ENCODE measurements around the gene LRRC72.
"Not testable (repeated sequence)": the region's sequence is repeated elsewhere in the genome, so short reads cannot be mapped to it uniquely, and the experiment has no call there.

Gene LRRC72

GRCh38 chr7:16509829-16510228, 16.8 kb upstream of the LRRC72 start:
- no peak for TF ChIP-seq CTCF (IDR thresholded peaks at IDR 0.05; ENCODE audit: extremely low read depth, insufficient read depth, missing control alignments)
- no peak for DNase-seq (ENCODE audit: low spot score)
- in situ Hi-C loops (cut with MboI; ENCODE audit: low pct_unique_long_range_greater_than_20kb, low sequenced_read_pairs, unreplicated experiment) = no loop called here

GRCh38 chr7:16511314-16511713, 15.3 kb upstream of the LRRC72 start:
- no peak for DNase-seq (ENCODE audit: low spot score)
- in situ Hi-C loops (cut with MboI; ENCODE audit: low pct_unique_long_range_greater_than_20kb, low sequenced_read_pairs, unreplicated experiment) = no loop called here
- no peak for TF ChIP-seq CTCF (IDR thresholded peaks at IDR 0.05; ENCODE audit: extremely low read depth, insufficient read depth, missing control alignments)

GRCh38 chr7:16512097-16512496, 14.5 kb upstream of the LRRC72 start:
- TF ChIP-seq CTCF (IDR thresholded peaks at IDR 0.05; ENCODE audit: extremely low read depth, insufficient read depth, missing control alignments) = no peak
- DNase-seq (ENCODE audit: low spot score) = no peak
- in situ Hi-C loops (cut with MboI; ENCODE audit: low pct_unique_long_range_greater_than_20kb, low sequenced_read_pairs, unreplicated experiment) = no loop called here

- no peak for DNase-seq (ENCODE audit: low spot score)
- in situ Hi-C loops (cut with MboI; ENCODE audit: low pct_unique_long_range_greater_than_20kb, low sequenced_read_pairs, unreplicated experiment) = no loop called here
- no peak for TF ChIP-seq CTCF (IDR thresholded peaks at IDR 0.05; ENCODE audit: extremely low read depth, insufficient read depth, missing control alignments)
Observed at GRCh38 chr7:16514271-16514670, 12.4 kb upstream of the LRRC72 start.

- no peak for TF ChIP-seq CTCF (IDR thresholded peaks at IDR 0.05; ENCODE audit: extremely low read depth, insufficient read depth, missing control alignments)
- no peak for DNase-seq (ENCODE audit: low spot score)
- in situ Hi-C loops (cut with MboI; ENCODE audit: low pct_unique_long_range_greater_than_20kb, low sequenced_read_pairs, unreplicated experiment) = no loop called here
Observed at GRCh38 chr7:16514729-16515128, 11.9 kb upstream of the LRRC72 start.

GRCh38 chr7:16515785-16516685, 10.6 kb upstream of the LRRC72 start:
- in situ Hi-C loops (cut with MboI; ENCODE audit: low pct_unique_long_range_greater_than_20kb, low sequenced_read_pairs, unreplicated experiment) = no loop called here
- no peak for TF ChIP-seq CTCF (IDR thresholded peaks at IDR 0.05; ENCODE audit: extremely low read depth, insufficient read depth, missing control alignments)
- no peak for DNase-seq (ENCODE audit: low spot score)

- in situ Hi-C loops (cut with MboI; ENCODE audit: low pct_unique_long_range_greater_than_20kb, low sequenced_read_pairs, unreplicated experiment); DNase-seq (ENCODE audit: low spot score): not testable (repeated sequence)
Observed at GRCh38 chr7:16519985-16520384, 6.6 kb upstream of the LRRC72 start.
